Esophagus squamous epithelium (tissue), 5 donors: Measurements from ENCODE around the gene CFAP47. TPM values are rescaled to one million over a fixed set of nuclear protein-coding genes. Genes with fewer than 3 reads are reported as not detected.

Experiments used
- DNase-seq: peaks from one replicate; lab custom pipeline; 2025; lab: John Stamatoyannopoulos, UW
- H3K27ac ChIP-seq, 4 donors: fragments of 200-600 bp; sonication (generic); one replicate each; pipeline ENCODE4 v1.5.1; 2016 to 2019; ENCODE audit warnings: mild to moderate bottlenecking in 1 of 4
- H3K27me3 ChIP-seq, 4 donors: fragments of 200-600 bp; sonication (generic); 1 replicate in 3 of 4; 2 replicates in 1 of 4; pipeline versions ENCODE4 v1.5.1 to v1.6.0; 2017 to 2021; ENCODE audit warnings: antibody characterized with exemption in 1 of 4
- H3K36me3 ChIP-seq, 3 donors: fragments of 200-600 bp; sonication (generic); one replicate each; pipeline ENCODE4 v1.5.1; 2016 to 2019
- H3K4me1 ChIP-seq, 3 donors: fragments of 200-600 bp; sonication (generic); one replicate each; pipeline ENCODE4 v1.5.1; 2017 to 2019
- H3K4me3 ChIP-seq, 4 donors: fragments of 200-600 bp; sonication (generic); 1 replicate in 3 of 4; 2 replicates in 1 of 4; pipeline ENCODE4 v1.5.1; 2016 to 2019; ENCODE audit warnings: mild to moderate bottlenecking in 2 of 4, moderate library complexity in 1 of 4
- H3K9me3 ChIP-seq, 3 donors: fragments of 200-600 bp; sonication (generic); one replicate each; pipeline ENCODE4 v1.5.1; 2016 to 2019
- CTCF ChIP-seq, 6 experiments: fragments of 450-650 bp in 4 of 6; fragments of 200-600 bp in 2 of 6; sonication (generic) in 2 of 6; IDR thresholded peaks; one replicate each; pipeline ENCODE4 v1.5.1; 2016 to 2019; ENCODE audit warnings: antibody characterized with exemption in 6 of 6, mild to moderate bottlenecking in 4 of 6, moderate library complexity in 4 of 6
- POLR2A ChIP-seq, 4 donors: fragments of 450-650 bp; IDR thresholded peaks; one replicate each; pipeline ENCODE4 v1.6.1; 2017; ENCODE audit warnings: antibody characterized with exemption in 4 of 4, mild to moderate bottlenecking in 4 of 4, moderate library complexity in 3 of 4
- WGBS, 2 donors: methylation state at CpG; one replicate each; pipeline ENCODE4 v1.1.5; 2018; 5-methylcytosine and 5-hydroxymethylcytosine counted together
- intact Hi-C: fragments of 100-400 bp; cut with DNase I; formaldehyde crosslinking; loops from one replicate; pipeline ENCODE4 v1.15.0; 2022
- total RNA-seq, 4 donors: library from RNA; depleted of rRNA; stranded (reverse); fragments of >200 nt; gene quantifications; one replicate each; pipeline ENCODE4 v1.1.0, GENCODE V29; 2016
- donor health status: DM: yes; HTN: yes; CAD: no.

The CFAP47 gene
- total RNA-seq, 4 donors from 2014 or later: not detected

GRCh38 chrX:36336751-36337150 lies 417.2 kb downstream of the CFAP47 start:
- Histone ChIP-seq H3K9me3 (no peaks in the 10 kb centered on the region), H3K4me3 (no peak overlapping the region), H3K27ac (no peak overlapping the region), H3K4me1 (no peaks in the 10 kb centered on the region), H3K36me3 (no peaks in the 10 kb centered on the region), H3K27me3 (no peaks in the 10 kb centered on the region)
- intact Hi-C loops: no loop called here
- no peak for TF ChIP-seq POLR2A (IDR thresholded peaks at IDR 0.05)
- no peak for TF ChIP-seq CTCF (IDR thresholded peaks at IDR 0.05)
- DNase-seq: no peak
- 54 to 68% methylated on average over 3 of the region's 3 CpGs for WGBS, 2 donors

GRCh38 chrX:36344301-36344700 lies 424.8 kb downstream of the CFAP47 start:
- no peaks in the 10 kb centered on the region for H3K9me3 ChIP-seq
- no peak overlapping the region for H3K27ac ChIP-seq
- H3K36me3 ChIP-seq: no peaks in the 10 kb centered on the region
- 48 to 84% methylated on average over 1 of the region's 1 CpG for WGBS, 2 donors
- H3K4me3 ChIP-seq: no peak overlapping the region
- no peaks in the 10 kb centered on the region for H3K4me1 ChIP-seq
- TF ChIP-seq CTCF (IDR thresholded peaks at IDR 0.05) (no peak), POLR2A (IDR thresholded peaks at IDR 0.05) (no peak)
- intact Hi-C loops: no loop called here
- DNase-seq: no peak
- H3K27me3 ChIP-seq: no peaks in the 10 kb centered on the region

GRCh38 chrX:36348509-36348908 lies 429.0 kb downstream of the CFAP47 start:
- TF ChIP-seq POLR2A (IDR thresholded peaks at IDR 0.05) (no peak), CTCF (IDR thresholded peaks at IDR 0.05) (no peak)
- Histone ChIP-seq H3K9me3 (no peaks in the 10 kb centered on the region), H3K36me3 (no peaks in the 10 kb centered on the region), H3K27me3 (no peaks in the 10 kb centered on the region), H3K4me3 (no peak overlapping the region), H3K27ac (no peak overlapping the region), H3K4me1 (no peaks in the 10 kb centered on the region)
- WGBS, 2 donors: 56 to 62% methylated on average over 1 of the region's 1 CpG
- no peak for DNase-seq
- intact Hi-C loops: no loop called here

- intact Hi-C loops: no loop called here
- no peak overlapping the region for H3K4me3 ChIP-seq
- WGBS, 2 donors: 20 to 57% methylated on average over 1 of the region's 1 CpG
- H3K9me3 ChIP-seq: peaks cover 0 to 7% (median 0%) of the 10 kb centered on the region in 3 donors
- no peak for DNase-seq
- no peak overlapping the region for H3K27ac ChIP-seq
- no peaks in the 10 kb centered on the region for H3K27me3 ChIP-seq
- no peaks in the 10 kb centered on the region for H3K36me3 ChIP-seq
- H3K4me1 ChIP-seq: no peaks in the 10 kb centered on the region
- no peak for TF ChIP-seq CTCF (IDR thresholded peaks at IDR 0.05)
- no peak for TF ChIP-seq POLR2A (IDR thresholded peaks at IDR 0.05)
Observed at GRCh38 chrX:36357855-36358254, 438.3 kb downstream of the CFAP47 start.

DNA sequence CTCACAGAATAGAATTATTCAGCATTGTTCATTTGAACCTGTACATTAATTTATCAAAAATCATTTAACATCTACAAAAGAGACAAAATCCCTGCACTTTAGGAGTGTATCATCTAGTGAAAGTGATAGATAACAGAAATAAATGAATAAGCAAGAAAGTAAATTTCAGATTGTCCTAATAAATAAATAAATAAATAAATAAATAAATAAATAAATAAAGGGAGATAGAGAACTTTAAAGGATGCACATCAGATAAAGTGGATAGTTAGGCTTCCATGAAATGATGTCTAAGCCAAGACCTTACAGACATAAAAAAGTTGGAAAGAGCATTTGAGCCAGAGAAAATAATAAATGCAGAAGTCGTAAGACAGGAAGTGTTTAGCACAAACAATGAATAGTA lies 444.7 kb downstream of the CFAP47 start:
- intact Hi-C loops: no loop called here
- no peaks in the 10 kb centered on the region for H3K4me1 ChIP-seq

More for the DNA sequence above, 444.7 kb downstream of the CFAP47 start:
- peaks cover 0 to 7% (median 0%) of the 10 kb centered on the region in 3 donors for H3K9me3 ChIP-seq
- no peaks in the 10 kb centered on the region for H3K36me3 ChIP-seq
- WGBS, 2 donors: 44 to 60% methylated on average over 1 of the region's 1 CpG
- H3K27me3 ChIP-seq: no peaks in the 10 kb centered on the region
- H3K27ac ChIP-seq: no peak overlapping the region
- no peak overlapping the region for H3K4me3 ChIP-seq
- no peak for TF ChIP-seq CTCF (IDR thresholded peaks at IDR 0.05)
- no peak for TF ChIP-seq POLR2A (IDR thresholded peaks at IDR 0.05)
- no peak for DNase-seq
